Activated T-cell treated with anti-CD3 and anti-CD28 coated beads, Interleukin-2, amount 50 U/mL, for 24 hours (primary cell): ENCODE measurements around the gene DHCR24.

Experiments
- DNase-seq: peaks from one replicate; pipeline ENCODE4 v3.0.0-alpha.2; 2020
- H3K27ac Mint-ChIP-seq: 2 replicates; pipeline ENCODE4 v1.8.0; 2020; ENCODE audit warnings: mild to moderate bottlenecking, mixed read lengths
- H3K27me3 Mint-ChIP-seq: 2 replicates; pipeline ENCODE4 v1.8.0; 2020; ENCODE audit warnings: mixed read lengths
- H3K36me3 Mint-ChIP-seq: 2 replicates; pipeline ENCODE4 v1.8.0; 2020; ENCODE audit warnings: low read depth, mixed read lengths
- H3K4me1 Mint-ChIP-seq: 2 replicates; pipeline ENCODE4 v1.8.0; 2020; ENCODE audit warnings: low read depth, mixed read lengths
- H3K4me3 Mint-ChIP-seq: 2 replicates; pipeline ENCODE4 v1.8.0; 2020; ENCODE audit warnings: mild to moderate bottlenecking, moderate library complexity, mixed read lengths
- H3K9me3 Mint-ChIP-seq: 2 replicates; pipeline ENCODE4 v1.8.0; 2020; ENCODE audit warnings: mixed read lengths

The DHCR24 gene

GRCh38 chr1:54863267-54863665 lies 23.7 kb downstream of the DHCR24 start:
- H3K4me3 Mint-ChIP-seq: no peak overlapping the region
- DNase-seq: no peak
- H3K27me3 Mint-ChIP-seq: no peaks in the 10 kb centered on the region
- H3K4me1 Mint-ChIP-seq: no peaks in the 10 kb centered on the region
- H3K27ac Mint-ChIP-seq: no peak overlapping the region
- peaks cover 92% of the 10 kb centered on the region for H3K36me3 Mint-ChIP-seq
- no peaks in the 10 kb centered on the region for H3K9me3 Mint-ChIP-seq

GRCh38 chr1:54861070-54861761 lies 25.8 kb downstream of the DHCR24 start:
- Mint-ChIP-seq H3K27ac (no peak overlapping the region), H3K4me3 (no peak overlapping the region), H3K4me1 (no peaks in the 10 kb centered on the region), H3K27me3 (no peaks in the 10 kb centered on the region), H3K9me3 (no peaks in the 10 kb centered on the region), H3K36me3 (peaks cover 92% of the 10 kb centered on the region)
- no peak for DNase-seq

- Mint-ChIP-seq H3K9me3 (no peaks in the 10 kb centered on the region), H3K27me3 (no peaks in the 10 kb centered on the region), H3K4me1 (no peaks in the 10 kb centered on the region), H3K27ac (no peak overlapping the region), H3K4me3 (no peak overlapping the region), H3K36me3 (peaks cover 91% of the 10 kb centered on the region)
- no peak for DNase-seq
These were observed 27.1 kb downstream of the DHCR24 start for GRCh38 chr1:54859700-54860391.

- Mint-ChIP-seq H3K4me3 (no peak overlapping the region), H3K27ac (no peak overlapping the region), H3K27me3 (no peaks in the 10 kb centered on the region), H3K36me3 (peaks cover 92% of the 10 kb centered on the region), H3K4me1 (no peaks in the 10 kb centered on the region), H3K9me3 (no peaks in the 10 kb centered on the region)
- no peak for DNase-seq
These were observed 29.0 kb downstream of the DHCR24 start for GRCh38 chr1:54857746-54858561.

GRCh38 chr1:54857141-54857540 lies 29.9 kb downstream of the DHCR24 start:
- no peak for DNase-seq
- Mint-ChIP-seq H3K27me3 (no peaks in the 10 kb centered on the region), H3K36me3 (peaks cover 94% of the 10 kb centered on the region), H3K4me1 (no peaks in the 10 kb centered on the region), H3K9me3 (no peaks in the 10 kb centered on the region), H3K27ac (no peak overlapping the region), H3K4me3 (no peak overlapping the region)

GRCh38 chr1:54854381-54855020 lies 32.5 kb downstream of the DHCR24 start:
- no peak overlapping the region for H3K27ac Mint-ChIP-seq
- H3K9me3 Mint-ChIP-seq: no peaks in the 10 kb centered on the region
- H3K36me3 Mint-ChIP-seq: peaks cover 95% of the 10 kb centered on the region
- no peak overlapping the region for H3K4me3 Mint-ChIP-seq
- no peaks in the 10 kb centered on the region for H3K4me1 Mint-ChIP-seq
- no peaks in the 10 kb centered on the region for H3K27me3 Mint-ChIP-seq
- no peak for DNase-seq

GRCh38 chr1:54853793-54854370 lies 33.1 kb downstream of the DHCR24 start:
- H3K27ac Mint-ChIP-seq: no peak overlapping the region
- no peaks in the 10 kb centered on the region for H3K4me1 Mint-ChIP-seq
- peaks cover 95% of the 10 kb centered on the region for H3K36me3 Mint-ChIP-seq
- H3K27me3 Mint-ChIP-seq: no peaks in the 10 kb centered on the region
- H3K9me3 Mint-ChIP-seq: no peaks in the 10 kb centered on the region
- no peak for DNase-seq
- no peak overlapping the region for H3K4me3 Mint-ChIP-seq

GRCh38 chr1:54853096-54853792 lies 33.8 kb downstream of the DHCR24 start:
- no peak overlapping the region for H3K4me3 Mint-ChIP-seq
- no peak overlapping the region for H3K27ac Mint-ChIP-seq
- DNase-seq: no peak
- H3K4me1 Mint-ChIP-seq: no peaks in the 10 kb centered on the region
- H3K36me3 Mint-ChIP-seq: peaks cover 98% of the 10 kb centered on the region
- H3K9me3 Mint-ChIP-seq: no peaks in the 10 kb centered on the region
- H3K27me3 Mint-ChIP-seq: no peaks in the 10 kb centered on the region

GRCh38 chr1:54851936-54852524 lies 35.0 kb downstream of the DHCR24 start:
- no peak for DNase-seq
- H3K4me1 Mint-ChIP-seq: no peaks in the 10 kb centered on the region
- no peak overlapping the region for H3K27ac Mint-ChIP-seq
- H3K27me3 Mint-ChIP-seq: no peaks in the 10 kb centered on the region
- no peaks in the 10 kb centered on the region for H3K9me3 Mint-ChIP-seq
- no peak overlapping the region for H3K4me3 Mint-ChIP-seq
- H3K36me3 Mint-ChIP-seq: peaks cover 89% of the 10 kb centered on the region

GRCh38 chr1:54851406-54851805 lies 35.6 kb downstream of the DHCR24 start:
- H3K36me3 Mint-ChIP-seq: peaks cover 86% of the 10 kb centered on the region
- no peaks in the 10 kb centered on the region for H3K9me3 Mint-ChIP-seq
- no peak overlapping the region for H3K27ac Mint-ChIP-seq
- H3K4me1 Mint-ChIP-seq: no peaks in the 10 kb centered on the region
- no peak overlapping the region for H3K4me3 Mint-ChIP-seq
- no peaks in the 10 kb centered on the region for H3K27me3 Mint-ChIP-seq
- DNase-seq: no peak

GRCh38 chr1:54850737-54851136 lies 36.3 kb downstream of the DHCR24 start:
- Mint-ChIP-seq H3K27ac (no peak overlapping the region), H3K36me3 (peaks cover 79% of the 10 kb centered on the region), H3K9me3 (no peaks in the 10 kb centered on the region), H3K4me1 (no peaks in the 10 kb centered on the region), H3K4me3 (no peak overlapping the region), H3K27me3 (no peaks in the 10 kb centered on the region)
- no peak for DNase-seq

- Mint-ChIP-seq H3K4me1 (no peaks in the 10 kb centered on the region), H3K27me3 (no peaks in the 10 kb centered on the region), H3K4me3 (no peak overlapping the region), H3K27ac (no peak overlapping the region), H3K9me3 (no peaks in the 10 kb centered on the region), H3K36me3 (peaks cover 74% of the 10 kb centered on the region)
- DNase-seq: no peak
These were observed 36.8 kb downstream of the DHCR24 start for GRCh38 chr1:54850069-54850730.
